Activated naive CD8-positive, alpha-beta T cell (primary cell): ENCODE data around the gene OR5F1.

Source experiments
- H3K27ac Mint-ChIP-seq: one replicate; pipeline ENCODE4 v1.8.0; 2021; ENCODE audit warnings: mixed read lengths
- H3K27me3 Mint-ChIP-seq: one replicate; pipeline ENCODE4 v1.8.0; 2021; ENCODE audit warnings: mixed read lengths
- H3K36me3 Mint-ChIP-seq: one replicate; pipeline ENCODE4 v1.8.0; 2021; ENCODE audit warnings: mixed read lengths
- H3K4me1 Mint-ChIP-seq: one replicate; pipeline ENCODE4 v1.8.0; 2021; ENCODE audit warnings: low read depth, mixed read lengths
- H3K4me3 Mint-ChIP-seq: one replicate; pipeline ENCODE4 v1.8.0; 2021; ENCODE audit warnings: mild to moderate bottlenecking, mixed read lengths
- H3K9me3 Mint-ChIP-seq: one replicate; pipeline ENCODE4 v1.8.0; 2021; ENCODE audit warnings: low read depth, mixed read lengths

Gene OR5F1

DNA sequence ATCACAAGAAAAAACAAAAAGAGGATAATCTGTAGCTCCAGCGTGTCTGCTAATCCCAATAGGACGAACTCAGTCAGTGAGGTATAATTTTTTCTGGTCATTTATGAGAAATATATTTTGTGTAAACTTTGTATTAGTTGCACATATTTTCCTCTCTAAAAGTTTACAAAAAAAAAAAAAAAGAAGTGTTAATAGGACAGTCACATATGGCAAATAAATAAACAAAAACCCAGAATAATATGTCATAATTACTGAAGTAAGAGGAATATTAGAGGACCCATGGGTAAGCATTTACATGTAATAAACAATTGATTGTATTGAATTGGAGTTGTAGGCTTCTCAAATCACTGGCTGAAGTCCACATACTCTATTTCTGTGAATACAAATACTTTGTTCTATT lies at the start of gene OR5F1:
TSS of gene OR5F1 (minus strand) at position 101 of the 400 bp plus-strand sequence. CDS start at position 101, 0 bp downstream.
- Mint-ChIP-seq H3K9me3 (peaks cover 20% of the 10 kb centered on the region), H3K4me3 (no peak within 1 kb of the TSS), H3K27ac (no peak within 1 kb of the TSS), H3K36me3 (no peaks in the 10 kb centered on the region), H3K27me3 (no peaks in the 10 kb centered on the region), H3K4me1 (no peaks in the 10 kb centered on the region)

DNA sequence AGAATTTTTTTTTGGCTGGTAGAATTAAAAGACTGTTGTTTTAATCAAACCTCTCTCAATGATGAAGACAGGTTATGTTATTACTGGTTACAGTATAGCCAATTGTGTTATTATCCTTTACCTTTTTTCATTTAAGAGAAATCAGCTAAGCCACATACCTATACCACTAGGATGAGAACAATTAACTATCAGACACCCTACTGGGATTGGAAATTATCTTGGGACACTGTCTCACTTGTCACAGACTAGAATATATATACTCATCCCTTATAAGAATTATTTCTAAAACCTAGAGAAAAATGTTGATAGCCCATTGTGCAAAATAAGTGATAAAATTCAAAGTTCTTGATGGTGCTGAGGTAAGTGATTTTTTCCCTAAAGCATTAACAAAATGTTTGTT lies 32.9 kb upstream of the OR5F1 start, which contains the start of gene OR5AS1:
TSS of gene OR5AS1 (plus strand) at position 301 of the 400 bp plus-strand sequence. CDS start 2,765 bp downstream, outside the sequence.
- H3K36me3 Mint-ChIP-seq: no peaks in the 10 kb centered on the region
- no peaks in the 10 kb centered on the region for H3K4me1 Mint-ChIP-seq
- no peak within 1 kb of the TSS for H3K27ac Mint-ChIP-seq

DNA sequence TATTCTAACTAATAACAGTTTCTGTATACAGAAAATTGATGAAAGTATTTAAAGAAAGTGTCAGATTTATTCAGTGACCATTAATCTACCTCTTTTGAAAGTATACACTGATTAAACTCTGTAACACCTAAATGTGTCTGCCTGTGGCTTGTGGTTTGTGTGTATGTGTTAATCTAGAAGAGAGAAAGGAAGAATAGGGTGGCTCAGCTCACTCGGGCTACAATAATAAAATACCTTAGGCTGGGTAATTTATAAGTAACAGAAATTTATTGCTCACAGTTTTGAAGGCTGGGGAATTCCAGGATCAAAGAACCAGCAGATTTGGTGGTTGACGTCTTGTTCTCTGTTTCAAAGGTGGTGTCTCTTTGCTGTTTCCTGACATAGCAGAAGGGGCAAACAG lies 19.4 kb upstream of the OR5F1 start:
- no peaks in the 10 kb centered on the region for H3K4me1 Mint-ChIP-seq
- H3K4me3 Mint-ChIP-seq: no peak overlapping the region
- no peaks in the 10 kb centered on the region for H3K27me3 Mint-ChIP-seq
- no peak overlapping the region for H3K27ac Mint-ChIP-seq
- H3K36me3 Mint-ChIP-seq: no peaks in the 10 kb centered on the region
- H3K9me3 Mint-ChIP-seq: peaks cover 14% of the 10 kb centered on the region

More for the DNA sequence above, 32.9 kb upstream of the OR5F1 start, which contains the start of gene OR5AS1:
- Mint-ChIP-seq H3K9me3 (peaks cover 3% of the 10 kb centered on the region), H3K4me3 (no peak within 1 kb of the TSS), H3K27me3 (no peaks in the 10 kb centered on the region)

DNA sequence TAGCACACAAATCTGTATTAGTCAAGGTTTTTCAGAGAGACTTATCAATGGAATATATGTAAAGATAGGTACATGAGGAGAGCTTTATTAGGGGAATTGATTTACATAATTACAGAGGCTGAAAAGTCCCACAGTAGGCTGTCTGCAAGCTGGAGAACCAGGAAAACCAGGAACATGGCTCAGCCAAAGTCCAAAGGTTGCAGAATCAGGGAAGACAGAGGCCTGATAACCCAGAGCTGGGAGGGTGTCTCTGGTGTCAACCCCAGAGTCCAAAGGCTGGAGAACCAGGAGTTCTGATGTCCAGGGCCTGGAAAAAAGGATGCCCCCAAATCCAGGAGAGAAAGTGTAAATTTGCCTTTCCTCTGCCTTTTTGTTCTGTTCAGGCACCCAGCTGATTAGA lies 16.3 kb upstream of the OR5F1 start:
- Mint-ChIP-seq H3K36me3 (no peaks in the 10 kb centered on the region), H3K27me3 (no peaks in the 10 kb centered on the region), H3K4me1 (no peaks in the 10 kb centered on the region), H3K9me3 (peaks cover 7% of the 10 kb centered on the region), H3K27ac (no peak overlapping the region), H3K4me3 (no peak overlapping the region)

DNA sequence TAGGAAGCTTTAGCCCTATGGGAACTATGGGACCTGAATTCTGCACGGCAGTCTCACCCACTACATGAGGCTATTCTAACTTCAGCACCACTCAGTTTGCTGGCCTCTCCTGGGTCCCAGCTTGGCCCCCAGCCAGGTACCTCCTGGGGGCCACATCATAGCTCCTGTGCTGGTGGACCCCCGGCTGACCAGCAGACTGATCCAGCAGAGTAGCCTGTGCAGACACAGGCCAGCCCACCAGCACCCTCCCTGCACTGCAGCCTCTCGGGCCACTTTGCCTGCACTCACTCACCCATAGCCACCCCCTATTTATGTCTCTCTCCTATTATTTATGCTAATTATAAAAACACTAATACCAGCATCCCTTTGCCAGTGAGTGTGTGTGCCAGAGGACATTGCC lies 23.5 kb downstream of the OR5F1 start:
- Mint-ChIP-seq H3K4me1 (no peaks in the 10 kb centered on the region), H3K9me3 (peaks cover 17% of the 10 kb centered on the region), H3K4me3 (no peak overlapping the region), H3K36me3 (no peaks in the 10 kb centered on the region), H3K27me3 (no peaks in the 10 kb centered on the region), H3K27ac (no peak overlapping the region)

DNA sequence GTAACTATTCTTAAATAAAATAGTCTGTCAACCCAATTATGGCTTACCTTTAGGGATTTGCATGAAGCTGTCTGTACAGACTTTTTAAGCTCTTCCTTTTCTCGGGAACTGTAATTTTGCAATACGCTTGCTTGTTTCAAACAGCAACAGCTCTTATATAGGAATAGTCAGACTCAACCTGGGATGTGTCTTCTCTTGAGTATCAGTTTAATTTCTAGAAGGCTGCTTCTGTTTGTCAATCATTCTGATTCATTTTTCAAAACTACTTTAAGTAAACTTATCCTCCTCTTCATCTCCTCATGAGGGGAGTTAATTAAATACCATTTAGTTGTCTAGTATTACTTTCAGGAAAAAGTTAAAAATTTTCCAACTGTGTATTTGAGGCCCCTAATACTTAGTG lies 24.6 kb downstream of the OR5F1 start, which contains the start of gene OR10AG1:
TSS of gene OR10AG1 (minus strand) at position 101 of the 400 bp plus-strand sequence. CDS start at position 63, 38 bp downstream.
- no peaks in the 10 kb centered on the region for H3K27me3 Mint-ChIP-seq
- H3K4me3 Mint-ChIP-seq: no peak within 1 kb of the TSS
- H3K36me3 Mint-ChIP-seq: no peaks in the 10 kb centered on the region
- no peak within 1 kb of the TSS for H3K27ac Mint-ChIP-seq
- no peaks in the 10 kb centered on the region for H3K4me1 Mint-ChIP-seq
- peaks cover 17% of the 10 kb centered on the region for H3K9me3 Mint-ChIP-seq

DNA sequence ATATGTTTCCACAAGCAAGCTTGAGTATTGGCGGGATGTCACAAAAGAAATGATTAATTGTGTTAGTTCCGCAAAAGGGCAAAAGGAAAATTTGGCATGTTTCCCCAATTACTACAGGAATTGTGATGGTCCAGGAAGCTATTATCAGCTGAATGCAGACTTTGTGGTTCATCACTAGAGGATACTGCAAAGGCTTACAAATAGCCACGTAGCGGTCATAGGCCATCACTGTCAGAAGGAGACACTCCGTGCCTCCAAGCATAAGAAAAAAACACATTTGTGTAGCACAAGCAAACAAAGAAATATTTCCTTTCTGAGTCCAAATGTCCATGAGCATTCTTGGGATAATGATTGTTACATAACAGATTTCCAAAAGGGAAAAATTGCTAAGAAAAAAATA lies 26.5 kb downstream of the OR5F1 start:
- Mint-ChIP-seq H3K36me3 (no peaks in the 10 kb centered on the region), H3K4me3 (no peak overlapping the region), H3K27ac (no peak overlapping the region), H3K9me3 (peaks cover 17% of the 10 kb centered on the region), H3K4me1 (no peaks in the 10 kb centered on the region), H3K27me3 (no peaks in the 10 kb centered on the region)

DNA sequence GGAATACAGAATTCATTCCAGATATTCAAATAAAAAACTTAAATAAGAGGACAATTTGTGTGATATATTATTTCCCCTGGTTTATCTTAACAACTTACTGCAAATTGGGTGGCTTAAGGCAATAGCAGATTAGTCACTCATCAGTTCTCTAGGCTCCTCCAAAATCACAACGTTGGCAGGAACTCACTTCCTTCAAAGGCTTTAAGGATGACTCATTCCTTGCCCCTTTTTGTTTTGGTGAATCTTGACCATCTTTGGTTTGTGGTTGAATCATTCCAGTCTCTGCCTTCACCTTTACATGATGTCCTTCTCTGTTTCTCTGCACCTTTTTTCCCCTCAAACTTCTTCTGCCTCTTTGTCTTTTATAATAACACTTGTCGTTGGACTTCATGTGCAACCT lies 28.0 kb downstream of the OR5F1 start:
- Mint-ChIP-seq H3K27ac (no peak overlapping the region), H3K36me3 (no peaks in the 10 kb centered on the region), H3K9me3 (peaks cover 13% of the 10 kb centered on the region), H3K4me3 (no peak overlapping the region), H3K4me1 (no peaks in the 10 kb centered on the region), H3K27me3 (no peaks in the 10 kb centered on the region)

DNA sequence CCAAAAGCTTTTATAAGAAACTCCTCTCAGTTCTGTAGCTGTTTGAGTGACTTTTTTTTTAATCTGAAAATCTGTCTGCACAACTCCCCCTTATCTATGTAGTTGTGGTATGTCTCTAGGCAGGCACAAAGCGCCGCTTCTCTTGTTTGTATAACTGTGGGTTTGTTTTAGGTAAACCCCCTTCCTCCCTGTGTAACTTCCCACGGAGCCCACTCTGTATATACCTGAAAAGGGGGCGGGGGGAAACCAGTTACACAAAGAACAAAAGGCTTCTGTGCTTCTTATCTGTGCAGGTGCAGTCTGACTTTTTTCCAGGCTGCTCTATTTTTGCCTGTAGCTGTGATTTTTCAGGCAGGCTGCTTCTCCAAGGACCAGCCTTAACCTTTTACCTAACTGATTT lies 37.9 kb downstream of the OR5F1 start:
- Mint-ChIP-seq H3K9me3 (peaks cover 17% of the 10 kb centered on the region), H3K36me3 (no peaks in the 10 kb centered on the region), H3K27ac (no peak overlapping the region), H3K27me3 (no peaks in the 10 kb centered on the region), H3K4me3 (no peak overlapping the region), H3K4me1 (no peaks in the 10 kb centered on the region)

DNA sequence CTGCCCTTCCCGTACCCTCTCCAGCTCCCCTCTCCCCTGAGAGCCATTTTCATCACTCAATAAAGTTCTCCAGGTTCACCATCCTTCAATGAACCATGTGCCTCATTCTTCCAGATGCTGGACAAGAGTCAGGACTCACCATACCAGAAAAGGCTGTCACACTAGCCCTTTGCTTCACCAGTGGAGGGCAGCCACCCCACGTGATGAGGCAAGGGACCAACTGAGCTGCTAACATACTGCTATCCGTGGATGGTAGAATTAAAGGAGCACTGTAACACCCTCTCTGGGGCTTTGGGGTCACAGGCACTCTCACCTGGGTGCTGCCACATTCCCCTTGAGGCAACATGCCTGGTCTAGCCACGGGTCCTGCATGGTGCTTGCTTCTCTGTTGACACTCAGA lies 45.1 kb downstream of the OR5F1 start:
- Mint-ChIP-seq H3K27me3 (no peaks in the 10 kb centered on the region), H3K27ac (no peak overlapping the region), H3K36me3 (no peaks in the 10 kb centered on the region), H3K4me1 (no peaks in the 10 kb centered on the region), H3K4me3 (no peak overlapping the region), H3K9me3 (peaks cover 12% of the 10 kb centered on the region)
